ENCODE data around the gene TBC1D30.

The TBC1D30 gene

DNA sequence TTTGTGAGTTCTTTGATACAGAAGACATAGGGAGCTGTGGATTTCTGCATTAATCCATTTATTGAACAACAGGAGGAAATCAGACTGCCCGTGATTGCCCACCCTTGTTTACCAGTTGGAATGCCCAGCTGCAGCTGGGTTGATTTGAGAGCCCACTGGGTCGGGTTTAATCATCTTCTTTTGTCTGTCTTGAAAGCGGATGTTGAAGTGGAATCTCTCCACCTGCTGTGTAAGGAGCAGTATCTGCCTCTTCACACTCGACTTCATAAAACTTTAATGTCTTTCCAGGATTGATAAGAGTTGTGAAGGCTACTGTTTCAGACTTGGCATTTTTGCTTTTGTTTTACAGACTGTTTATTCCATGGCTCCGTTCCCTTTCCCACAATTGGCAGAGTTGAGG is 39.9 kb downstream of the TBC1D30 start:
- DNase-seq (ENCODE audit: low read depth): no peak

DNA sequence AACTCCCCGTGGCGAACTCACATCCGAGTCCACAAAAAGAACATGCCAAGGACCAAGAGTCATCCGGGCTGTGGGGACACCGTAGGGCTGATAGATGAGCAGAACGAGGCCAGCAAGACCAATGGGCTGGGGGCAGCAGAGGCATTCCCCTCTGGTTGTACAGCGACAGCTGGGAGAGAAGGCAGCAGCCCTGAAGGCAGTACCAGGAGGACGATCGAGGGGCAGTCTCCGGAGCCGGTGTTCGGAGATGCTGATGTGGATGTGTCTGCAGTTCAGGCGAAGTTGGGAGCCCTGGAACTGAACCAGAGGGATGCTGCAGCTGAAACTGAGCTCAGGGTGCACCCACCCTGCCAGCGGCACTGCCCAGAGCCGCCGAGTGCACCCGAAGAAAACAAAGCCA is 50.7 kb downstream of the TBC1D30 start:
- no peak for DNase-seq (ENCODE audit: low read depth)

DNA sequence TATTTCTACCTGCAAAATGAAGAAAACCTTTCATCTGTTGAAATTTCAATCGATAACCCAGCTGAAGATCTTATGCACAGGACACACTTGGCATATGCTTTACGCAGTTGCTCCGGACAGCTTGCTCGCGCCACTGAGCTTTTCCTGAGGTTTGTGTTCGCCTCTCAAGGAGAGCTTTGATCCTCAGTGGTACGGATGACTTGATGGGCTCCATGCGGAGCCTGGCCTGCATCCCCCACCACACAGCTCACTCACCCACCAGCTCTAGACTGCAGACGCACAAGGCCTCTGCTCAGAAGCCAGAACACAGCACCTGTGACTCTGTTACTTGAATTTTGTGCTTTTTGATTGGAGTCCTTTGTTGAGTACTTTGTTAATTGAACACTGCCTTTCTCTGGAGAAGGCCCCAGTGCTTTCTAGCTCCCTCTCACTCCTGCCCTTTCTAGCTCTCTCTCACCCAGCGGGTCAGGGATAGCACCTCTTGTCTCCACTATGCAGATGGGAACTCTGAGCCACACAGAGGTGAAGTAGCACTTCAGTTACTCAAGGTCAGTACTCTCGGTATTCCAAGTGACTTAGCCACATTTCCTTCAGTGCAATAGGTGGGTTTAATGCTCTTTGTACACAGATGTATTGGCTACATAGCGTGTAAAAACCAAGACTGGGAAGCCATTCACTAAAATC is 52.1 kb downstream of the TBC1D30 start:
- no peak for DNase-seq (ENCODE audit: low read depth)

DNA sequence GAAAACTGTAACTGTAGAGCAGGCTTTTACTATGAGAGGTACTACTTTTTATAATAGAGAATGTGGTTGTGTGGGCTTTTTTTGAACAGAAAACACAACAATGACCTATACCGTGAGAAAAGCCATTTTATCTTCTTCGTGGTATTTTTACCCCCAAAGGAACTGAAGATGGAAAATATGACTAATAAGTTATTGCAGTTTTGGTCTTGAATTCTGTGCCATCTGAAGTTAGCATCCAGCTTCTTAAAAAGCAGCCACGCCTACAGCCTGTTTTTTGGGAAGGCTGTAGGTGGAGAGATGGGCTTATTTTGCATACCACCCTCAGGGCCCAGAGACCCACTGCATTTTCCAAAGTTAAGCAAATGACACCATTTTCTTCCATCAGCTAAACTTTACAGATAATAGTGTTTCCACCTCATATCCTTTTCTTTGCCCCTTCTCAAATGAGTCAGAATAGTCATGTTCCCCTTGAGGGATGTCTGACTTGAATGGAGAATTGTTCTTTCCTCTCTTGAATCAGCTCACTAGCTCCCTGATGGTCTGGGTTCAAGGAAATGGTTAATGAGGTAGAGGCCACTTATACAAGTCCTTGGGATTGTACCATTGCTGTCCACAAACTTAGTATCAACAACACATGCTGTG is 53.0 kb downstream of the TBC1D30 start:
- DNase-seq (ENCODE audit: low read depth): no peak

DNA sequence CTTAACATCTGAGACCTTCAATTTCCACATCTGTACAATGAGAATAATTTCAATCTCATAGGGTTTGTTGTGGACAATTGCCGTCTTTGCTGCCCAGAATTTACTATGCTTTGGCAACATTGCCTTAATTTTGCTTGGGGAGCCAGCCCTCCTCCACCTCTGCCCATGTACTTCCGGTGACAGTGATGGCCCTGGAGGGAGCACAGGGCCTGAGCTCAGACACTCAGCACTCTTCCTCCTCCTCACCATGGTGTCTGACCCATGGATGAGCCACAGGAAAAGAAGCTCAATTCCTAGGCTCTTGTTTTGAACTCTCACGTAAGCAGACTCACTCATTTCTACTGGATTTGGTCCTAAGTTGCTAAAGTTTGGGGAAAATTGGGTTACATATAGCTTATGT is 58.2 kb downstream of the TBC1D30 start:
- DNase-seq (ENCODE audit: low read depth): no peak

DNA sequence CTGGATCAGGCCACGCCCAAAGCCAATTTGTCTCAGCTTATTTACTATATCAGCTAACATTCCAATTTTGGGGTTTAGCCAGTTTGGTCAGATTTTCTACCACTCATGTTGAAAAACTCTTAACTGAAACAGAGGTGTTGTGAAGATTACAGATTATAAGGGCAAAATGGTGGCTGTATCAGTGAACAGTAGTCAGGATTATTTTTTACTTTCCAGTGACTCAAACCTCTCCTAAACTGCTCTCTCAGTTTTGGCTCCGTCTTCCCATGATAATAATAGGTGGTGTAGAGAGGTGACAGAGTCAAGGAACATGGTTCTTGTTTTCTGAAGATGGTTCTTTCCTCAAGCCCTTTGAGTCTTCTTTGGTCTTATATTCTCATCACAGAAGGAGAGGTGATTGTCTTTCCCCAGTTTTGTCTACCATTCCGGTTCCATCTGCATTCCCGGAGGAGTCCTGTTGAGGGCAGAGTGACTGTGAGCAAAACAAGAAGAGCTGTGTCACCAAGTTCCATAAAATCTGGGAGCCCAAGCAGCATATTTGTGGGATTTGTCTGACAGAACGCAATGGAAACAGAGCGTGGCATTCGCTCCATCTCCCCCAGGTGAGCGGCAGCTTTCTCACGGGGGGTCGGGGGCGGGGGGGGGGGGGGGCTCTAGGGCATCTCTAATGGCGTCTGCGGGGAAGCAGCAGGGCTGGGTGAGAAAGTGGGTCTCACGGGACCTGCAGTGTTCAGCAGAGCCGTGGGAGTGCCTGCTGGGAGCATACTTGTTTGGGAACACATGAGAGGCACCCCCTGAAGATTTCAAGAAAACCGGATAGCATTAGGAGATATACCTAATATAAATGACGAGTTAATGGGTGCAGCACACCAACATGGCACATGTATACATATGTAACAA is 59.1 kb downstream of the TBC1D30 start:
- no peak for DNase-seq (ENCODE audit: low read depth)

DNA sequence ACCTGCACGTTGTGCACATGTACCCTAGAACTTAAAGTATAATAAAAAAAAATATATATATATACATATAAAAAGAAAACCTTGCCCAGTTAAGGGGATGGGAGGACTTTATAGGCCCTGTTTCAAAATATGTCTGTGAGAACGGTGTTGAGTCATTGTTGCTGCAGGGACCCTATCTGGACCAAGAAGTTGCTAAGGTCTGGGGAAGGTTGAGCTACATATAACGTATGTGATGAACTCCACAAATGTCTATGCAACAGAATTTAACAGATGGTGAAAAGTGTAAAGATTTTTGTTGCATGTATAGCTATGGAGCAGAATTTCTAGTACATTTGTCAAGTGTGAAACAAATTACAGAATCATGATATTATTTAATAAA is 59.7 kb downstream of the TBC1D30 start:
- no peak for DNase-seq (ENCODE audit: low read depth)

DNA sequence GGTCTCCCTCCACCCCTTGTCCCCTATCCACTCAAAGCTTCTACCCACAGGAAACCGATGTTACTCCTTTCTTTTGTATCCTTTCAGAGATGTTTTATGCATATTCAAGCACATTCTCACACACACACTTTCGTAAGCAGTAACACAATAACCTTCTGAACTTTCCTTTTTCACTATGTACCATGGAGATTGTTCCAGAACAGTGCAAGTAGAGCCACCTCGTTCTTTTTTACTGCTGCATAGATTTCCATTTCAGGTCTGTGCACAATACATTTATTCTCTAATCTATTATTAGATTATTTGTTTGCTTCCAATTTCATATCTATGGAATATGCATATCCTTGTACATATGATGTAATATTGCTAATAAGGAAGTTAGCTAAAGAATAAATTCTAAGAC is 60.3 kb downstream of the TBC1D30 start:
- no peak for DNase-seq (ENCODE audit: low read depth)

DNA sequence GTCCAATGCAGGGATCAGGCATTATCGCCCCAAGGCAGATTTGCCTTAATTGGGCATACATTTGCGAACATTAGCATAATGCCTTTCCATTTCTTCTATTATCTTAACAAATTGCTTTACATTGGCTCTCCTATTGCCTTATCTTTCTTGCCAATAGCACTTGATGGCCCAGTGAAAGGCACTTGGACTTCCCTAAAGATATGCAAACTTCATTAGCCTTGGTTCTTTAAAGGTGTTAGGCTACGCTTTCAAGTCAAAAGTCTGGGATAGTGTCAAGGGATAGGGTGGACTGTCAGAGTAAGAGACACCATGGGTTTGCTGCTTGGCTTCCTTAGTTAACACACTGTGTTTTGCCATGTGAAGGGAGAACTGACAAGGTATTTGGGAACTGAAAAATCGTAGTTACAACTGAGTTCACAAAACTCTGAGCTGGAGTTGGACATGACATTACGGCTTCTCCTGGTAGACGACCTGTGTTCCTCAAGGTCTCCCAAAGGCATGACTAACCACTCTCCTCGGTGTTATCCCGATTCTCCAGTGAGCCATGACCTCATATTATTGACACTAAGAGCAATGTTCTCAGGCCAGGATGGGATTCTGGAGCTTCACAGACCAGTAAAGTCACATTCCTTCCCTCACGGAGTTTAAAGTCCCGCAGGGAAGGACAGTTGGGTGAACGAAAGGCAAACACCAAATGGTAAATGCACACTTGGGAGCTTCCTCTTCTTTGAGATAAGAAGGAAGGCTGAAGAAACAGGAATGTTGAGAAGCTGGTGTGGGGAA is 65.2 kb downstream of the TBC1D30 start:
- no peak for DNase-seq (ENCODE audit: low read depth)

DNA sequence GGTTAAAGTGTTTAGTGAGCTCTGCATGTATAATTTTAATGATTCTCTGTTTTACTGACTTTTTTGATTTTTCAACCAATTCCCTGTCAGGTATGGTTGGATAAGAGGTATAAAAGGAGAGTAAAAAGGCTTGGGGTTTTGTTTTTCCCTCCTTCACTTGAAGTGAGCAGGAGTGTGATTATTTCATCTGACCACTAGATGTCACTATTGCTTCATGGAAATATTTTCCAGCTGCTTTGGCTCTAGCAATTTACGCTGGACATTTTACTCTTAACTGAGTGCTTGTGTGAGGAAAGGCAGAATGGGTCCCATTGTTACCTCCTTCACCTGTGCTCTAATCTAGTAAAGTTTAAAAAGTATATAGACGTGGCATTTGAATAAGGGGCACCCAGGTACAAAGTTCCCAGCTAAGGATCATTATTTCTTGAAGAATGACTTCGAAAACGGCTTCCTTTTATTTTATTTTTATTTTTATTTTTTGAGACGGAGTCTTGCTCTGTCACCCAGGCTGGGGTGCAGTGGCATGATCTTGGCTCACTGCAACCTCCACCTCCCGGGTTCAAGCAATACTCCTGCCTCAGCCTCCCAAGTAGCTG is 66.5 kb downstream of the TBC1D30 start:
- no peak for DNase-seq (ENCODE audit: low read depth)

DNA sequence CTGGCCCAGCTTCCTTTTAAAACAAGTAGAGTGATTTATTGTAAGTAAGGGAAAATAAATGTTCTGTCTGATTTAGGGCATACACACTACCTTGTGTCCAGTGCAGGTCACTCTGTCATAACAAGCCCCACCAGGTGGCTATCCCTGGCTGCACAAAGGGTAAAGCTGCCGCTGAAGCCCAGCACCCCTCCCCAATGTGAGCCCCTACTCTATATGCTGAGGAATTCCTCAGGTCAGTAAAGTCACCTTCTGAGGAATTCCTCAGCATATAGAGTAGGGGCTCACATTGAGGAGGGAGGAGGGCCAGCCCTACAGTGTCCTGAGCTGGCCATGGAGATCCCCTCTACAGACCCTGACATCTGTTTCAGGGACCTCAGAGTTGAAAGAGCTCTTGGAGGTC is 67.2 kb downstream of the TBC1D30 start:
- no peak for DNase-seq (ENCODE audit: low read depth)

DNA sequence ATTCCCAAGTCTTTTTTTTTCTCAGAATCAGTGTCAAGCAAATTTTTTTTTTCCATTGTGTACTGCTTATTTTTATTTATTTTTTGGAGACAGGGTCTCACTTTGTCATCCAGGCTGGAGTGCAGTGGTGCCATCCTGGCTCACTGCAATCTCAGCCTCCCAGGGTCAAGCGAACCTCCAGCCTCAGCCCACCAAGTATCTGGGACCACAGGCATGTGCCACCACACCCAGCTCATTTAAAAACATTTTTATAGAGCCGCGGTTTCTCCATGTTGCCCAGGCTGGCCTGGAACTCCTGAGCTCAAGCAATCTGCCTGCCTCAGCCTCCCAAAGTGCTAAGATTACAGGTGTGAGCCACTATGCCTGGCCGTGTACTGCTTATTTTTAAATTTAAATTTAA is 68.1 kb downstream of the TBC1D30 start:
- DNase-seq (ENCODE audit: low read depth): no peak

DNA sequence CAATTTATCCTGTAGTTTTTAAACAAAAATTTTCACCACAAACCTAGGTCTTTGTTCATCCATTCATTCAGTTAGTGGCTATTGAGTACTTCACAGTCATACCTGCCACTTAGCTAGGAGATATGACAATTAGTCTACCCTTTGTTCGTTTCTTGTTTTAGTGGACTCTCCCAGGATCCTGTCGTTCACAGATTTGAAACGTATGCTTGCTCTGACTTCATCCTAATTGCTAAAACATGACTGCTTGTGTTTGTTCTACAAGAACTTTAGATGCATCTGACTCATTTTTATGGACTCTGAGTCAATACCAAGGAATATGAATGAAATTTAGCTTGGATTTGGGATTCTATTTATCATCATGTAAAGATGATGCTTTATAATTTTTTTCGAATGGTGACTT is 69.5 kb downstream of the TBC1D30 start:
- DNase-seq (ENCODE audit: low read depth): no peak

DNA sequence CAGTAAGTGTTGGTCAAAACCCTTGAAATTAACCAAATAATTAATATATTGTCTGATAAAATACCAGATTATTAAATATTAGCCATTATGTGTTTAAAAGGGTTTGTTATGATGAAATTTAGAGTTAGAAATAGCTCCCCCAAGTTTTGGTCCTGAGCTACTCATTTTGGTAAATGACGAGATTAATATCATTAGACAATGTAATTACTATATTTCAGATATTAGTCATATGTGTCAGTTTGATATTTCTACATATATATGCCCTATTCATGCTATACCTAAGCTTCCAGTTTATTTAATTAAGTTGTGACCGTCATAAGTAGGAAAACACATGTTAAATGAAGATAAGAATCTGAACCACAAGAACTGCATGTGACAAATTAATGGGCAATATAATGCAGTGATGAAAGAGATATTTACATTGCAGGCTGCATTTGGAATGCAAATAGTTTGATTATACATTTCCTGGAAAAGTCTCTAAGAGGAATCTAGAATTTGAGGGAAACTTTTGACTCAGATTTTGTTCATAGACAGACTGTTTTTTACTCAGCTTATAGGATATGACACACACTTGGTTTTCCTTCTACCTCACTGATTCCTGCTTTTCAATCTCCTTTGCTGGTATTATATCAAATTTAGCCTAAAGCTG is 70.5 kb downstream of the TBC1D30 start:
- DNase-seq (ENCODE audit: low read depth): no peak

DNA sequence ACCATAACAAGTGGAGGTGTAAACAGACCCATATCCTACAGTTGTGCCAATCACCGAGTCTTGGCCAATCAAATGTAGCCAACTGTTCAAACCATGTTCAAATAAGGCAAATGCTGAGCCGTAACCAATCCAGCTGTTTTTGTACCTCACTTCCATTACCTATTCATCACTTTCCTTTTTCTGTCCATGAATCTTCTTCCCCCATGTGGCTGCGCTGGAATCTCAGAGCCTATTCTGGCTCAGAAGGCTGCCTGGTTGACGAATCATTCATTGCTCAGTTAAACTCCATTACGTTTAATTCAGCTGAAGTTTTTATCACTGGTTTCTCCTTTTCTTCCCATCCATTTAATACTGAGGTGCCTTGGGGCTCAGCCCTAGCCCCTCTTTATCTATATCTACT is 71.1 kb downstream of the TBC1D30 start:
- no peak for DNase-seq (ENCODE audit: low read depth)

DNA sequence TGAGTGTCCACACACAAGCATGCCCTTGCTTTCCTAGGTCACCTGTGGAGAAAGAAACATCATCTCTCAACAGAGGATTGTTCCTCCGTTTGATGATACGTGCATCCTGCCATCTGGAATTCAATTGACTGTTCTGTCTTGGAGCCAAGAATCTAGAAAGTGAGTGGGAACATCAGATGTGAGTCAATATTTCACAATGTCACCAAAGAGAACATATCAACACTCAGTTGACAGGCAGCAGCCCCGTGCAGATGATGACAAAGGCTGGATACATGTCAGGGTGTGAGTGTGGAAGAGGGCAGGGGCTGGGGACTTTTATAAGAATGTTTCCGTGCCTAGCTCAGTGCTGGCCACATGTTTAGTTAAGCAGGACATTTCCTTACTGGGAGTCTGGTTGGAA is 76.1 kb downstream of the TBC1D30 start:
- DNase-seq (ENCODE audit: low read depth): no peak

DNA sequence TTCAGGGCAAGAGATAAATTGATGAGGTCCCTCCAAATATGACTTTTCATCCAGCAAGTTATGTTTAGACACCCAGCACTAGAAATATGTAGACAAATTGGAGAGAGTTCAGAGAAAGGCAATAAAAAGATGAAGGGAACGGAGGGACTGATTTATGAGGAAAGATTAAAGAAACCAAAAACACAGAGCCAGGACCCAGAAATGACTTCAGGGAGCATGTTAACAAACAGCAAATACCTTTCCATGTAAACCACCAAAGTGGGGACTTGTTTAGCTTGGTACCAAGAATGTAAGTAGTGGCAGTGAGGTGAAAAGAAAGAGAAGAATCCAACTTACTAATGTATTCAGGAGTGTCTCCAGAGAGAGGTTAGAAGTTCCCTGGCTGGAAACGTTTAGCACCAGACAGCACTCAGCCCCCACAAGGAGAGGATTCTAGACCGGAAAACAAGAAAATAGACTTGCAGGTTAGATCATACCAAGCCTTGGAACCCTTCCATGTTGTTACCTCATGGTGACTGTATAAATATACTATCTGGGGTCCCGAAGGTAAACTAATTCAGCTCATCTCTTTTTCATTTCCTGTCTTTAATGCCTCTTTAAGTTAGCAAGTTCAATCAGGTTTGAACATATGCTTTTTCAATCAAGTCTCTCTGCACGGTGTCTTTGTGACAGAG is 79.2 kb downstream of the TBC1D30 start:
- DNase-seq (ENCODE audit: low read depth): no peak

DNA sequence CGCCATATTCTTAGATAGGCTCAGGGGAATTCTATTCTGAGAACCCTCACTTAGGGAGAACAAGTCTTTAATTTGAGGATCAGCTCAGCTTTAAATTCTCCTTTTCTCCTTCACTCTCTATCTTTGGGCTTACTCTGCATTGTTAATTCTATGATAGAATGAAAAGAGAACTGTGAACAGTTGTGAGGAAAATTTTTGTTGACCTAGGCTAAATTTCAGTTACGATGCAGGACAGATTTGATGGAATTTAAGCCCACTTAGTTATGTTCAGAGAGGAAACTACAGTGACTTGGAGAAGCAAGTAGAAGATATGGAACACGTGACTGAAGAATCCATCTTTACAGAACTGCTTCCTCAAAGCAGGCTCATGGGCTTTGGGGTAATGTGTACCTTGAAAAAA is 82.7 kb downstream of the TBC1D30 start:
- DNase-seq (ENCODE audit: low read depth): no peak

DNA sequence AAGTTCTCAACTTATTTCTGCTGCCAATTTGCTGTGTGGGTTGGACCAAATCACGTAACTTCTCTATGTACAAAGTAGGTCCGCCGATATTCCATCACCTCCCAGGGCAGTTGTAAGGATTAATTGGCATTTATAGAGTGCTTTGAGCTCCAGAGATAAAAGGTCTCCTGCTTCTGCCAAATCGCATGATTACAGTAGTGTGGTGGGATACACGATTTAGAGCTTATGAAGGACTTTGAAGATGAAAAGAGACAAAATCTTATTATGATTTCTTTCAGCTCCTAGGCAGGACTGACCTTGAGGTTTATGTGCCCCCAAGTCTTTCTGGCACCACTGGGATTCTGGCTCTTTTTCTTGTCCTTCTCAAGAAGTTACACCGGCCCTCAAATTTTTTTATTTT is 84.7 kb downstream of the TBC1D30 start:
- DNase-seq (ENCODE audit: low read depth): no peak

DNA sequence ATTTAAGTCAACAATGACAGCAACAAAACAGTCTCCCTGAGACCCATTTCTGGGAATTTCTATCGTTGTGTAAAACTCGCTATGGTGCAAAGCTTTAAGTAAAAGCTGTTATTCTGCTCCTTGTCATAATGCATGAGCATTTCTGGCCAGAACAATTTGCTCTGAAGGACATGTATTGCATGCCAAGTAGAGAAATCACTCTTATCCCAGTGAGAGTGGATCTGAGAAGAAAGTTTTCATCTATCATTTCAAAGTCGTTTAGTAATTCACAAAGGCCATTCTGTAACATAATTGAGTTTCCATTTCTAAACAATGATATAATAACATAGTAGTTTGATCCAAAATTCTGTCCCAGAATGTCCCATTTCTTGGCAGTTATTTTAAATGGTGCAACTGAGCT is 86.6 kb downstream of the TBC1D30 start:
- no peak for DNase-seq (ENCODE audit: low read depth)

DNA sequence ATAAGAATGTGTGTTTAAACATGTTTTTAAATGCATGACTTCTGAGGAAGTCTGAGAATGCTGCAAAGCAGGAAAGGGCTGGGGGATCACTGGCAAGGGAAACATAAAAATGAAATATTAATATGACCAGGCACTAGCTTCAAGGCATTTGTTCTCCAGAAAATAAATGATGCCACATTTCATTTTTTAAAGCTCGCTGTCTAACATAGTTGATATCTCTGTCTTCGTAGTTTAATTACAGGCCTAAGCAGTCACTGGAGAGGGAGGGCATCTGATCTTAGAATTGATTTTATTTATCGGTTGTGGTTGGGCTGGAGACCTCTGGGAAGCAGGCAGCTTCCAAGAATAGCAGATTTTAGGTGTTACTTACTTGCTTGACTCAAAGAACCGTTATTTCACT is 87.5 kb downstream of the TBC1D30 start:
- DNase-seq (ENCODE audit: low read depth): no peak
